Activated T-cell treated with anti-CD3 and anti-CD28 coated beads for 4 hours (primary cell): ENCODE measurements around the gene USO1.
"Not testable (repeated sequence)": the region's sequence is repeated elsewhere in the genome, so short reads cannot be mapped to it uniquely, and the experiment has no call there.

Source experiments
- DNase-seq: peaks from one replicate; pipeline ENCODE4 v3.0.0-alpha.2; 2020

Gene USO1

GRCh38 chr4:75724066-75724866 lies at the start of gene USO1:
Gene USO1 (plus strand): TSS chr4:75724577. CDS start chr4:75724820, 243 bp downstream.
- peak; percentile 99 for DNase-seq

GRCh38 chr4:75675004-75675531 lies 49.3 kb upstream of the USO1 start:
- DNase-seq = no peak

- no peak for DNase-seq
These were observed 45.9 kb upstream of the USO1 start for GRCh38 chr4:75678473-75678872.

GRCh38 chr4:75678965-75679364 lies 45.4 kb upstream of the USO1 start:
- DNase-seq = no peak

- DNase-seq = no peak
These were observed 44.4 kb upstream of the USO1 start for GRCh38 chr4:75679876-75680575.

GRCh38 chr4:75683482-75684155 lies 40.8 kb upstream of the USO1 start:
- DNase-seq = no peak

GRCh38 chr4:75685546-75686189 lies 38.7 kb upstream of the USO1 start:
- DNase-seq = no peak

GRCh38 chr4:75686346-75686745 lies 38.0 kb upstream of the USO1 start:
- DNase-seq = peak; percentile 24

GRCh38 chr4:75687125-75687524 lies 37.3 kb upstream of the USO1 start:
- DNase-seq = not testable (repeated sequence)

- DNase-seq = not testable (repeated sequence)
These were observed 32.3 kb upstream of the USO1 start for GRCh38 chr4:75692066-75692465.

GRCh38 chr4:75696071-75696470 lies 28.3 kb upstream of the USO1 start:
- no peak for DNase-seq

- DNase-seq = no peak
These were observed 27.8 kb upstream of the USO1 start for GRCh38 chr4:75696581-75696980.

- DNase-seq = no peak
These were observed 26.0 kb upstream of the USO1 start for GRCh38 chr4:75698162-75698962.

GRCh38 chr4:75698963-75699228 lies 25.5 kb upstream of the USO1 start:
- no peak for DNase-seq

GRCh38 chr4:75699299-75699698 lies 25.1 kb upstream of the USO1 start:
- DNase-seq = no peak

GRCh38 chr4:75702919-75703411 lies 21.4 kb upstream of the USO1 start:
- DNase-seq = no peak

GRCh38 chr4:75705198-75705977 lies 19.0 kb upstream of the USO1 start:
- DNase-seq = no peak

GRCh38 chr4:75708218-75708691 lies 16.1 kb upstream of the USO1 start:
- DNase-seq = peak; percentile 33

GRCh38 chr4:75710246-75710645 lies 14.1 kb upstream of the USO1 start:
- DNase-seq = no peak

- DNase-seq = no peak
These were observed 10.4 kb upstream of the USO1 start for GRCh38 chr4:75714011-75714410.

- no peak for DNase-seq
These were observed 9.7 kb upstream of the USO1 start for GRCh38 chr4:75714704-75715103.
